ENCODE measurements around the gene SMG7. TPM values are rescaled to one million over a fixed set of nuclear protein-coding genes. Genes with fewer than 3 reads are reported as not detected.

SMG7 gene
- polyA plus RNA-seq, 1 donor from 2014 or later: 19.1 TPM

GRCh38 chr1:183571678-183572268 lies 99.5 kb downstream of the SMG7 start:
- Histone ChIP-seq H3K4me3 (ENCODE audit: low read length) (no peak overlapping the region), H2AFZ (ENCODE audit: low read depth, low read length) (no peak overlapping the region), H3K9me2 (ENCODE audit: insufficient read depth, low read length) (no peaks in the 10 kb centered on the region), H3K27me3 (ENCODE audit: insufficient read depth, low read depth, low read length) (no peaks in the 10 kb centered on the region), H3K79me2 (replicated peaks; ENCODE audit: insufficient read depth, low read length) (no peaks in the 10 kb centered on the region), H3K36me3 (ENCODE audit: insufficient read depth, low read length) (no peaks in the 10 kb centered on the region), H3K9ac (ENCODE audit: low read length) (no peak overlapping the region), H3F3A (ENCODE audit: insufficient read depth, low read length, poor library complexity, severe bottlenecking) (no peaks in the 10 kb centered on the region), H3K27ac (ENCODE audit: low read length) (no peak overlapping the region), H4K20me1 (ENCODE audit: insufficient read depth) (no peaks in the 10 kb centered on the region), H3K9me3 (ENCODE audit: low read length) (no peaks in the 10 kb centered on the region), H3K4me2 (ENCODE audit: low read length) (no peak overlapping the region)
- no peak for TF ChIP-seq TAF1 (IDR thresholded peaks at IDR 0.05; ENCODE audit: low read depth)
- TF ChIP-seq CTCF (IDR thresholded peaks at IDR 0.05; ENCODE audit: poor library complexity, severe bottlenecking): no peak
- TF ChIP-seq REST (IDR thresholded peaks at IDR 0.05; ENCODE audit: borderline replicate concordance): no peak
- no peak for TF ChIP-seq POLR2AphosphoS5 (IDR thresholded peaks at IDR 0.05)
- TF ChIP-seq EZH2 (IDR thresholded peaks at IDR 0.05; ENCODE audit: borderline replicate concordance, insufficient read depth, low read length, poor library complexity, severe bottlenecking): no peak
- no peak for TF ChIP-seq MXI1 (conservative IDR thresholded peaks at IDR 0.05; ENCODE audit: poor library complexity, severe bottlenecking)
- no peak for TF ChIP-seq EP300 (conservative IDR thresholded peaks at IDR 0.05; ENCODE audit: poor library complexity, severe bottlenecking)
- TF ChIP-seq SMC3 (conservative IDR thresholded peaks at IDR 0.05; ENCODE audit: poor library complexity): no peak
- TF ChIP-seq RAD21 (conservative IDR thresholded peaks at IDR 0.05): no peak

- Histone ChIP-seq H3K27ac (ENCODE audit: low read length) (no peak overlapping the region), H3K4me2 (ENCODE audit: low read length) (no peak overlapping the region), H2AFZ (ENCODE audit: low read depth, low read length) (no peak overlapping the region), H3K4me3 (ENCODE audit: low read length) (no peak overlapping the region), H3K9me3 (ENCODE audit: low read length) (no peaks in the 10 kb centered on the region), H3K27me3 (ENCODE audit: insufficient read depth, low read depth, low read length) (no peaks in the 10 kb centered on the region), H3K36me3 (ENCODE audit: insufficient read depth, low read length) (no peaks in the 10 kb centered on the region), H3K9ac (ENCODE audit: low read length) (no peak overlapping the region), H3F3A (ENCODE audit: insufficient read depth, low read length, poor library complexity, severe bottlenecking) (no peaks in the 10 kb centered on the region), H3K9me2 (ENCODE audit: insufficient read depth, low read length) (no peaks in the 10 kb centered on the region), H3K79me2 (replicated peaks; ENCODE audit: insufficient read depth, low read length) (no peaks in the 10 kb centered on the region), H4K20me1 (ENCODE audit: insufficient read depth) (no peaks in the 10 kb centered on the region)
- TF ChIP-seq EZH2 (IDR thresholded peaks at IDR 0.05; ENCODE audit: borderline replicate concordance, insufficient read depth, low read length, poor library complexity, severe bottlenecking) (no peak), RAD21 (conservative IDR thresholded peaks at IDR 0.05) (no peak), POLR2AphosphoS5 (IDR thresholded peaks at IDR 0.05) (no peak), SMC3 (conservative IDR thresholded peaks at IDR 0.05; ENCODE audit: poor library complexity) (no peak), TAF1 (IDR thresholded peaks at IDR 0.05; ENCODE audit: low read depth) (no peak), EP300 (conservative IDR thresholded peaks at IDR 0.05; ENCODE audit: poor library complexity, severe bottlenecking) (no peak), REST (IDR thresholded peaks at IDR 0.05; ENCODE audit: borderline replicate concordance) (no peak), CTCF (IDR thresholded peaks at IDR 0.05; ENCODE audit: poor library complexity, severe bottlenecking) (no peak), MXI1 (conservative IDR thresholded peaks at IDR 0.05; ENCODE audit: poor library complexity, severe bottlenecking) (no peak)
These were observed 100.4 kb downstream of the SMG7 start for GRCh38 chr1:183572721-183573120.

Measured in neural cell (in vitro differentiated cells).